ENCODE results near the gene DLK2.
A peak's percentile ranks its signal among the peaks of the same experiment; 100 is the strongest.

Gene DLK2

GRCh38 chr6:43432009-43432945, 23.1 kb downstream of the DLK2 start:
- TF ChIP-seq SIN3A (IDR thresholded peaks at IDR 0.05; ENCODE audit: borderline replicate concordance, insufficient read depth, low read length) (no peak), REST (IDR thresholded peaks at IDR 0.05; ENCODE audit: insufficient read depth in 1 of 2, low read depth in 2 of 2, low read length in 2 of 2) (no peak), POLR2AphosphoS5 (IDR thresholded peaks at IDR 0.05; ENCODE audit: low read depth, low read length) (no peak), FOXP2 (optimal IDR thresholded peaks at IDR 0.05; ENCODE audit: borderline replicate concordance, extremely low read depth, extremely low read length, insufficient read depth) (no peak), TAF1 (IDR thresholded peaks at IDR 0.05; ENCODE audit: borderline replicate concordance, insufficient read depth, low read length) (no peak)

- TF ChIP-seq TAF1 (IDR thresholded peaks at IDR 0.05; ENCODE audit: borderline replicate concordance, insufficient read depth, low read length) (no peak), FOXP2 (optimal IDR thresholded peaks at IDR 0.05; ENCODE audit: borderline replicate concordance, extremely low read depth, extremely low read length, insufficient read depth) (no peak), REST (IDR thresholded peaks at IDR 0.05; ENCODE audit: insufficient read depth in 1 of 2, low read depth in 2 of 2, low read length in 2 of 2) (no peak), SIN3A (IDR thresholded peaks at IDR 0.05; ENCODE audit: borderline replicate concordance, insufficient read depth, low read length) (no peak), POLR2AphosphoS5 (IDR thresholded peaks at IDR 0.05; ENCODE audit: low read depth, low read length) (no peak)
These were observed 26.5 kb downstream of the DLK2 start for GRCh38 chr6:43428874-43429273.

GRCh38 chr6:43428112-43428570, 27.2 kb downstream of the DLK2 start:
- TF ChIP-seq SIN3A (IDR thresholded peaks at IDR 0.05; ENCODE audit: borderline replicate concordance, insufficient read depth, low read length): no peak
- TF ChIP-seq TAF1 (IDR thresholded peaks at IDR 0.05; ENCODE audit: borderline replicate concordance, insufficient read depth, low read length): no peak
- TF ChIP-seq FOXP2 (optimal IDR thresholded peaks at IDR 0.05; ENCODE audit: borderline replicate concordance, extremely low read depth, extremely low read length, insufficient read depth): peak; percentile 1

- TF ChIP-seq REST (IDR thresholded peaks at IDR 0.05; ENCODE audit: insufficient read depth in 1 of 2, low read depth in 2 of 2, low read length in 2 of 2) (no peak), SIN3A (IDR thresholded peaks at IDR 0.05; ENCODE audit: borderline replicate concordance, insufficient read depth, low read length) (peak; percentile 86), POLR2AphosphoS5 (IDR thresholded peaks at IDR 0.05; ENCODE audit: low read depth, low read length) (peak; percentile 84; the same call in 1 of the 2 replicates), TAF1 (IDR thresholded peaks at IDR 0.05; ENCODE audit: borderline replicate concordance, insufficient read depth, low read length) (peak; percentile 78; the same call in 1 of the 2 replicates), FOXP2 (optimal IDR thresholded peaks at IDR 0.05; ENCODE audit: borderline replicate concordance, extremely low read depth, extremely low read length, insufficient read depth) (peak; percentile 77)
These were observed 27.8 kb downstream of the DLK2 start, which contains the start of gene ABCC10 for GRCh38 chr6:43427406-43428111. Gene ABCC10, plus strand, starts transcription at chr6:43427541. Its CDS starts 438 bp downstream, at chr6:43427979.

- TF ChIP-seq SIN3A (IDR thresholded peaks at IDR 0.05; ENCODE audit: borderline replicate concordance, insufficient read depth, low read length) (no peak), TAF1 (IDR thresholded peaks at IDR 0.05; ENCODE audit: borderline replicate concordance, insufficient read depth, low read length) (no peak)
These were observed 28.4 kb downstream of the DLK2 start for GRCh38 chr6:43426928-43427405.

All from PFSK-1 (cell line).